GM18907 (cell line): Measurements from ENCODE around the gene FGL2.
"Not testable (repeated sequence)": the region's sequence is repeated elsewhere in the genome, so short reads cannot be mapped to it uniquely, and the experiment has no call there.

Source experiments
- ATAC-seq: cut with Tn5 transposase; IDR thresholded peaks from one replicate; pipeline ENCODE4 v1.9.1; 2021; ENCODE audit warnings: mild to moderate bottlenecking, moderate library complexity; ENCODE audit not compliant: unreplicated experiment

The FGL2 gene

GRCh38 chr7:77217474-77218185, 18.0 kb upstream of the FGL2 start:
- ATAC-seq, result no peak

- no peak for ATAC-seq
Measured at GRCh38 chr7:77216181-77216845, 16.7 kb upstream of the FGL2 start.

GRCh38 chr7:77209479-77210139, 10.0 kb upstream of the FGL2 start:
- ATAC-seq, result no peak

- no peak for ATAC-seq
Measured at GRCh38 chr7:77208416-77208815, 8.8 kb upstream of the FGL2 start.

- no peak for ATAC-seq
Measured at GRCh38 chr7:77205706-77206105, 6.1 kb upstream of the FGL2 start.

GRCh38 chr7:77202481-77202976, 2.9 kb upstream of the FGL2 start:
- peak; percentile 93 for ATAC-seq

- no peak for ATAC-seq
Measured at GRCh38 chr7:77200542-77200941, 923 bp upstream of the FGL2 start.

GRCh38 chr7:77197141-77197540, 2.5 kb downstream of the FGL2 start:
- ATAC-seq, result no peak

GRCh38 chr7:77188731-77189437, 10.7 kb downstream of the FGL2 start:
- ATAC-seq, result no peak

- ATAC-seq, result no peak
Measured at GRCh38 chr7:77185866-77186265, 13.8 kb downstream of the FGL2 start.

GRCh38 chr7:77184990-77185389, 14.6 kb downstream of the FGL2 start:
- ATAC-seq, result no peak

- no peak for ATAC-seq
Measured at GRCh38 chr7:77184463-77184862, 15.2 kb downstream of the FGL2 start.

- no peak for ATAC-seq
Measured at GRCh38 chr7:77182261-77182660, 17.4 kb downstream of the FGL2 start.

- no peak for ATAC-seq
Measured at GRCh38 chr7:77181734-77182133, 17.9 kb downstream of the FGL2 start.

- no peak for ATAC-seq
Measured at GRCh38 chr7:77181015-77181595, 18.5 kb downstream of the FGL2 start.

- ATAC-seq, result not testable (repeated sequence)
Measured at GRCh38 chr7:77178024-77178423, 21.6 kb downstream of the FGL2 start.

GRCh38 chr7:77177321-77177904, 22.2 kb downstream of the FGL2 start:
- ATAC-seq, result not testable (repeated sequence)

GRCh38 chr7:77175274-77175800, 24.3 kb downstream of the FGL2 start:
- ATAC-seq, result peak; percentile 67

GRCh38 chr7:77174418-77174817, 25.2 kb downstream of the FGL2 start:
- ATAC-seq, result not testable (repeated sequence)
